ENCODE results near the gene DHRS3. TPM values are rescaled to one million over a fixed set of nuclear protein-coding genes. Genes with fewer than 3 reads are reported as not detected.

DHRS3 gene
- total and polyA plus RNA-seq, 2 of the 13 experiments (the other 11 are each of a cell fraction or from before 2014, with no cell fraction given) = 48.5 to 90.5 TPM

- TF ChIP-seq SRSF1 (optimal IDR thresholded peaks at IDR 0.05; ENCODE audit: low read depth, low read length) (no peak), CBX2 (IDR thresholded peaks at IDR 0.05; ENCODE audit: low read depth, low read length) (no peak), CBX2 (CRISPR knock-in tag; IDR thresholded peaks at IDR 0.05; ENCODE audit: low read depth) (no peak), PLRG1 (conservative IDR thresholded peaks at IDR 0.05) (no peak), CEBPB (IDR thresholded peaks at IDR 0.05; ENCODE audit: borderline replicate concordance, low read depth, low read length) (peak; percentile 74), CREM (IDR thresholded peaks at IDR 0.05) (no peak), CREM (CRISPR knock-in tag; IDR thresholded peaks at IDR 0.05) (no peak), ZNF232 (CRISPR knock-in tag; IDR thresholded peaks at IDR 0.05; ENCODE audit: borderline replicate concordance) (no peak), ZMAT5 (CRISPR knock-in tag; IDR thresholded peaks at IDR 0.05; ENCODE audit: borderline replicate concordance, low read depth) (no peak), ZNF839 (CRISPR knock-in tag; IDR thresholded peaks at IDR 0.05; ENCODE audit: borderline replicate concordance) (0 out of 2 replicates have a peak, but pooled peaks have one; percentile 25), ELF4 (CRISPR knock-in tag; IDR thresholded peaks at IDR 0.05; ENCODE audit: borderline replicate concordance) (no peak), THAP9 (CRISPR knock-in tag; IDR thresholded peaks at IDR 0.05; ENCODE audit: borderline replicate concordance) (no peak), SOX13 (IDR thresholded peaks at IDR 0.05) (no peak), SOX13 (CRISPR knock-in tag; conservative IDR thresholded peaks at IDR 0.05 in 1 of 2, IDR thresholded peaks at IDR 0.05 in 1 of 2) (no peak), ZNF549 (CRISPR knock-in tag; IDR thresholded peaks at IDR 0.05) (no peak), TBX2 (CRISPR knock-in tag; IDR thresholded peaks at IDR 0.05; ENCODE audit: borderline replicate concordance) (0 out of 2 replicates have a peak, but pooled peaks have one; percentile 7)
- TF ChIP-seq, protein P1, sequence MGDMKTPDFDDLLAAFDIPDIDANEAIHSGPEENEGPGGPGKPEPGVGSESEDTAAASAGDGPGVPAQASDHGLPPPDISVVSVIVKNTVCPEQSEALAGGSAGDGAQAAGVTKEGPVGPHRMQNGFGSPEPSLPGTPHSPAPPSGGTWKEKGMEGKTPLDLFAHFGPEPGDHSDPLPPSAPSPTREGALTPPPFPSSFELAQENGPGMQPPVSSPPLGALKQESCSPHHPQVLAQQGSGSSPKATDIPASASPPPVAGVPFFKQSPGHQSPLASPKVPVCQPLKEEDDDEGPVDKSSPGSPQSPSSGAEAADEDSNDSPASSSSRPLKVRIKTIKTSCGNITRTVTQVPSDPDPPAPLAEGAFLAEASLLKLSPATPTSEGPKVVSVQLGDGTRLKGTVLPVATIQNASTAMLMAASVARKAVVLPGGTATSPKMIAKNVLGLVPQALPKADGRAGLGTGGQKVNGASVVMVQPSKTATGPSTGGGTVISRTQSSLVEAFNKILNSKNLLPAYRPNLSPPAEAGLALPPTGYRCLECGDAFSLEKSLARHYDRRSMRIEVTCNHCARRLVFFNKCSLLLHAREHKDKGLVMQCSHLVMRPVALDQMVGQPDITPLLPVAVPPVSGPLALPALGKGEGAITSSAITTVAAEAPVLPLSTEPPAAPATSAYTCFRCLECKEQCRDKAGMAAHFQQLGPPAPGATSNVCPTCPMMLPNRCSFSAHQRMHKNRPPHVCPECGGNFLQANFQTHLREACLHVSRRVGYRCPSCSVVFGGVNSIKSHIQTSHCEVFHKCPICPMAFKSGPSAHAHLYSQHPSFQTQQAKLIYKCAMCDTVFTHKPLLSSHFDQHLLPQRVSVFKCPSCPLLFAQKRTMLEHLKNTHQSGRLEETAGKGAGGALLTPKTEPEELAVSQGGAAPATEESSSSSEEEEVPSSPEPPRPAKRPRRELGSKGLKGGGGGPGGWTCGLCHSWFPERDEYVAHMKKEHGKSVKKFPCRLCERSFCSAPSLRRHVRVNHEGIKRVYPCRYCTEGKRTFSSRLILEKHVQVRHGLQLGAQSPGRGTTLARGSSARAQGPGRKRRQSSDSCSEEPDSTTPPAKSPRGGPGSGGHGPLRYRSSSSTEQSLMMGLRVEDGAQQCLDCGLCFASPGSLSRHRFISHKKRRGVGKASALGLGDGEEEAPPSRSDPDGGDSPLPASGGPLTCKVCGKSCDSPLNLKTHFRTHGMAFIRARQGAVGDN (CRISPR knock-in tag; IDR thresholded peaks at IDR 0.05) = peak; percentile 34; the same call in 1 of the 2 replicates
- TF ChIP-seq, protein P2, sequence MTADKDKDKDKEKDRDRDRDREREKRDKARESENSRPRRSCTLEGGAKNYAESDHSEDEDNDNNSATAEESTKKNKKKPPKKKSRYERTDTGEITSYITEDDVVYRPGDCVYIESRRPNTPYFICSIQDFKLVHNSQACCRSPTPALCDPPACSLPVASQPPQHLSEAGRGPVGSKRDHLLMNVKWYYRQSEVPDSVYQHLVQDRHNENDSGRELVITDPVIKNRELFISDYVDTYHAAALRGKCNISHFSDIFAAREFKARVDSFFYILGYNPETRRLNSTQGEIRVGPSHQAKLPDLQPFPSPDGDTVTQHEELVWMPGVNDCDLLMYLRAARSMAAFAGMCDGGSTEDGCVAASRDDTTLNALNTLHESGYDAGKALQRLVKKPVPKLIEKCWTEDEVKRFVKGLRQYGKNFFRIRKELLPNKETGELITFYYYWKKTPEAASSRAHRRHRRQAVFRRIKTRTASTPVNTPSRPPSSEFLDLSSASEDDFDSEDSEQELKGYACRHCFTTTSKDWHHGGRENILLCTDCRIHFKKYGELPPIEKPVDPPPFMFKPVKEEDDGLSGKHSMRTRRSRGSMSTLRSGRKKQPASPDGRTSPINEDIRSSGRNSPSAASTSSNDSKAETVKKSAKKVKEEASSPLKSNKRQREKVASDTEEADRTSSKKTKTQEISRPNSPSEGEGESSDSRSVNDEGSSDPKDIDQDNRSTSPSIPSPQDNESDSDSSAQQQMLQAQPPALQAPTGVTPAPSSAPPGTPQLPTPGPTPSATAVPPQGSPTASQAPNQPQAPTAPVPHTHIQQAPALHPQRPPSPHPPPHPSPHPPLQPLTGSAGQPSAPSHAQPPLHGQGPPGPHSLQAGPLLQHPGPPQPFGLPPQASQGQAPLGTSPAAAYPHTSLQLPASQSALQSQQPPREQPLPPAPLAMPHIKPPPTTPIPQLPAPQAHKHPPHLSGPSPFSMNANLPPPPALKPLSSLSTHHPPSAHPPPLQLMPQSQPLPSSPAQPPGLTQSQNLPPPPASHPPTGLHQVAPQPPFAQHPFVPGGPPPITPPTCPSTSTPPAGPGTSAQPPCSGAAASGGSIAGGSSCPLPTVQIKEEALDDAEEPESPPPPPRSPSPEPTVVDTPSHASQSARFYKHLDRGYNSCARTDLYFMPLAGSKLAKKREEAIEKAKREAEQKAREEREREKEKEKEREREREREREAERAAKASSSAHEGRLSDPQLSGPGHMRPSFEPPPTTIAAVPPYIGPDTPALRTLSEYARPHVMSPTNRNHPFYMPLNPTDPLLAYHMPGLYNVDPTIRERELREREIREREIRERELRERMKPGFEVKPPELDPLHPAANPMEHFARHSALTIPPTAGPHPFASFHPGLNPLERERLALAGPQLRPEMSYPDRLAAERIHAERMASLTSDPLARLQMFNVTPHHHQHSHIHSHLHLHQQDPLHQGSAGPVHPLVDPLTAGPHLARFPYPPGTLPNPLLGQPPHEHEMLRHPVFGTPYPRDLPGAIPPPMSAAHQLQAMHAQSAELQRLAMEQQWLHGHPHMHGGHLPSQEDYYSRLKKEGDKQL (CRISPR knock-in tag; IDR thresholded peaks at IDR 0.05; ENCODE audit: low read depth) = no peak
Measured at GRCh38 chr1:12593621-12594066, 24.4 kb downstream of the DHRS3 start (continued).
